Mesenchymal stem cell (in vitro differentiated cells and primary cell): Measurements from ENCODE around the gene DOCK2.

Experiments used
- DNase-seq: peaks from one replicate; pipeline ENCODE4 v3.0.0-alpha.2; 2013
- H2AFZ ChIP-seq: one replicate; pipeline ENCODE4 v1.6.1; 2013; ENCODE audit warnings: low read depth, mild to moderate bottlenecking, control low read depth, inconsistent platforms, low read length, moderate library complexity
- H2AK5ac ChIP-seq: 2 replicates; pipeline ENCODE4 v1.6.1; 2013; ENCODE audit warnings: low read length, moderate library complexity, mild to moderate bottlenecking, inconsistent platforms; ENCODE audit not compliant: severe bottlenecking
- H2BK120ac ChIP-seq: one replicate; pipeline ENCODE4 v1.6.1; 2013; ENCODE audit warnings: low read depth, mild to moderate bottlenecking, inconsistent platforms, low read length, moderate library complexity
- H2BK12ac ChIP-seq, 2 experiments: one replicate each; pipeline ENCODE4 v1.6.1; 2013; ENCODE audit warnings: inconsistent platforms in 2 of 2, low read length in 2 of 2, mild to moderate bottlenecking in 2 of 2, moderate library complexity in 2 of 2, control low read depth in 1 of 2
- H2BK15ac ChIP-seq: one replicate; pipeline ENCODE4 v1.6.1; 2013; ENCODE audit warnings: mild to moderate bottlenecking, low read depth, inconsistent platforms; ENCODE audit not compliant: poor library complexity, severe bottlenecking
- H2BK5ac ChIP-seq: 2 replicates; pipeline ENCODE4 v1.6.1; 2013; ENCODE audit warnings: low read depth, mild to moderate bottlenecking, low read length, control low read depth, inconsistent platforms; ENCODE audit not compliant: poor library complexity, severe bottlenecking
- H3K14ac ChIP-seq, 2 experiments: one replicate each; pipeline ENCODE4 v1.6.1; 2013; ENCODE audit warnings: inconsistent platforms in 2 of 2, low read length in 2 of 2, control low read depth in 1 of 2, mild to moderate bottlenecking in 1 of 2, moderate library complexity in 1 of 2
- H3K18ac ChIP-seq, 2 experiments: one replicate each; pipeline ENCODE4 v1.6.1; 2013; ENCODE audit warnings: inconsistent platforms in 2 of 2, low read length in 2 of 2, control low read depth in 1 of 2, low read depth in 1 of 2, mild to moderate bottlenecking in 1 of 2
- H3K23ac ChIP-seq, 2 experiments: one replicate each; pipeline ENCODE4 v1.6.1; 2013; ENCODE audit warnings: inconsistent platforms in 2 of 2, low read length in 2 of 2, mild to moderate bottlenecking in 2 of 2, moderate library complexity in 2 of 2, control low read depth in 1 of 2
- H3K27ac ChIP-seq: 2 replicates; pipeline ENCODE4 v1.5.1; 2013; ENCODE audit warnings: mild to moderate bottlenecking, moderate library complexity, low read length, control low read depth, inconsistent platforms; ENCODE audit not compliant: poor library complexity, severe bottlenecking
- H3K27me3 ChIP-seq, 2 experiments: 2 replicates each; pipeline versions ENCODE4 v1.6.1 to v1.7.0; 2013; ENCODE audit warnings: low read length in 2 of 2, mild to moderate bottlenecking in 2 of 2, moderate library complexity in 2 of 2, control low read depth in 1 of 2, inconsistent platforms in 1 of 2; ENCODE audit not compliant: control insufficient read depth in 1 of 2, insufficient read depth in 1 of 2
- H3K36me3 ChIP-seq, 2 experiments: 2 replicates each; pipeline versions ENCODE4 v1.6.1 to v1.7.0; 2013; ENCODE audit warnings: low read length in 2 of 2, control low read depth in 1 of 2, inconsistent platforms in 1 of 2, low read depth in 1 of 2, mild to moderate bottlenecking in 1 of 2; ENCODE audit not compliant: insufficient read depth in 2 of 2, control insufficient read depth in 1 of 2
- H3K4ac ChIP-seq, 2 experiments: one replicate each; pipeline ENCODE4 v1.6.1; 2013; ENCODE audit warnings: inconsistent platforms in 2 of 2, low read length in 2 of 2, mild to moderate bottlenecking in 2 of 2, moderate library complexity in 2 of 2, control low read depth in 1 of 2, low read depth in 1 of 2
- H3K4me1 ChIP-seq: 2 replicates; pipeline ENCODE4 v1.6.1; 2013; ENCODE audit warnings: low read depth, low read length, control low read depth; ENCODE audit not compliant: control insufficient read depth, insufficient read depth
- H3K4me2 ChIP-seq: 2 replicates; pipeline ENCODE4 v1.6.1; 2013; ENCODE audit warnings: low read length, mild to moderate bottlenecking, inconsistent platforms; ENCODE audit not compliant: poor library complexity, severe bottlenecking
- H3K4me3 ChIP-seq, 2 experiments: 2 replicates each; pipeline versions ENCODE4 v1.5.1 to v1.7.0; 2013; ENCODE audit warnings: low read length in 2 of 2, mild to moderate bottlenecking in 2 of 2, control low read depth in 1 of 2, low read depth in 1 of 2; ENCODE audit not compliant: insufficient read depth in 1 of 2
- H3K79me1 ChIP-seq: replicated peaks from 2 replicates; pipeline ENCODE4 v1.6.1; 2013; ENCODE audit warnings: mild to moderate bottlenecking, control low read depth, low read length, inconsistent platforms; ENCODE audit not compliant: poor library complexity, severe bottlenecking
- H3K9ac ChIP-seq: 2 replicates; pipeline ENCODE4 v1.7.0; 2013; ENCODE audit warnings: mild to moderate bottlenecking, low read length, moderate library complexity
- H3K9me3 ChIP-seq: 2 replicates; pipeline ENCODE4 v1.7.0; 2013; ENCODE audit warnings: mild to moderate bottlenecking, low read length; ENCODE audit not compliant: control insufficient read depth
- H4K8ac ChIP-seq: one replicate; pipeline ENCODE4 v1.6.1; 2013; ENCODE audit warnings: inconsistent platforms, mild to moderate bottlenecking, low read length, moderate library complexity
- H4K91ac ChIP-seq: one replicate; pipeline ENCODE4 v1.6.1; 2013; ENCODE audit warnings: mild to moderate bottlenecking, low read length, inconsistent platforms
- WGBS: methylation state at CpG from one replicate; pipeline ENCODE4 v1.1.7; 2013; ENCODE audit warnings: mixed read lengths; 5-methylcytosine and 5-hydroxymethylcytosine counted together

Gene DOCK2

DNA sequence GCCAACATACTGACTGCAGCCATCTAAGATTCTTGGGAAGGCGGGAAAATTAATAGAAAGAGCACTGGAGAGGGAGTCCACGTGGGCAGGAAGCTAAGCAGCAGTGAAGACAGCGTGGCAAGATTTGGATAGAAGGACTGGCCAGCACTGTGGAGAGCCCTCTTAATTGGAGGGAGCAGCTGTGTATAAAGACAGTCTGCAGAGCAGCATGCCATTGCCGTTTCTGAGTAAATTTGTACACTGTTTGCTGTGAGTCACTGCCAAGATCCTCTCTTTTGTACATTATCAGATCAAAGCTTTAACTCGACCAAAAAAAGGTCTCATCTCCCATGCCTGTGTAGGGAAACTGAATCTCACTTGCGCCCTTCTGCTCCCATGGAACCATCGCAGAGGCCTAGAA is 297.9 kb downstream of the DOCK2 start:
- H2BK5ac ChIP-seq = no peak overlapping the region
- WGBS = 74% methylated on average over 7 of the region's 7 CpGs
- H3K4ac ChIP-seq = no peak overlapping the region
- no peak overlapping the region for H3K4me3 ChIP-seq
- no peak overlapping the region for H4K91ac ChIP-seq
- H3K23ac ChIP-seq = no peak overlapping the region
- no peak overlapping the region for H3K9ac ChIP-seq
- no peak overlapping the region for H3K18ac ChIP-seq
- no peak overlapping the region for H2BK120ac ChIP-seq
- H3K4me2 ChIP-seq = no peak overlapping the region
- no peak overlapping the region for H2BK15ac ChIP-seq
- no peaks in the 10 kb centered on the region for H3K9me3 ChIP-seq
- peak overlapping the region in 1 of 2 experiments; percentile 32 for H2BK12ac ChIP-seq
- peaks cover 0 to 23% of the 10 kb centered on the region in 2 experiments for H3K36me3 ChIP-seq
- no peak overlapping the region for H3K14ac ChIP-seq
- H3K27ac ChIP-seq = no peak overlapping the region
- peaks cover 2% of the 10 kb centered on the region for H3K79me1 ChIP-seq
- peak overlapping the region; percentile 48 for H4K8ac ChIP-seq
- H2AFZ ChIP-seq = no peak overlapping the region
- H3K4me1 ChIP-seq = peaks cover 2% of the 10 kb centered on the region
- H2AK5ac ChIP-seq = no peak overlapping the region
- H3K27me3 ChIP-seq = no peaks in the 10 kb centered on the region
- peak; percentile 49 for DNase-seq

DNA sequence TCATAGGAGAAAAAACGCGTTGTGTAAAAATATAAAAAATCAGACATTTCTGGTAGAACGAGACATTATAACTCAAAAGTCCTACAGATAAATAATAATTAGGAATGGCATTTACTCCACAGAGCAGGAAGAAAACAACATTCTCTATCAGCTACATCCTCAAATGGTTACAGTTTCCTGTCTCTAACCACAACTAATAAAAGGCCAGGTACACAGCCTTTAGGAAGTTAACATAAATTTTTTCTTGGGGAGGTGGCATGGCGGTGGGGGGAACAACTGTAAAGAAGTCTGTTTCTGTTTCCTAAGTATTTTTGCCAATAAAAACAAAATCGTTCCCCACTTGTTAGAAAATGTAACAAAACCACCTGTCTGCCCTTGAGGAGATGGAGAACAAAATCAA is 298.7 kb downstream of the DOCK2 start:
- no peak overlapping the region for H2BK5ac ChIP-seq
- H4K91ac ChIP-seq = no peak overlapping the region
- no peak overlapping the region for H2BK120ac ChIP-seq
- peaks cover 2% of the 10 kb centered on the region for H3K79me1 ChIP-seq
- H3K23ac ChIP-seq = no peak overlapping the region
- H3K4me2 ChIP-seq = no peak overlapping the region
- no peak overlapping the region for H3K14ac ChIP-seq
- H2BK15ac ChIP-seq = no peak overlapping the region
- no peak for DNase-seq
- H2BK12ac ChIP-seq = no peak overlapping the region
- H3K36me3 ChIP-seq = peaks cover 0 to 21% of the 10 kb centered on the region in 2 experiments
- H3K18ac ChIP-seq = no peak overlapping the region
- H3K4me1 ChIP-seq = peaks cover 3% of the 10 kb centered on the region
- 88% methylated on average over 2 of the region's 5 CpGs for WGBS
- no peak overlapping the region for H4K8ac ChIP-seq
- no peak overlapping the region for H2AK5ac ChIP-seq
- H3K9ac ChIP-seq = no peak overlapping the region
- no peak overlapping the region for H3K4me3 ChIP-seq
- H2AFZ ChIP-seq = no peak overlapping the region
- no peaks in the 10 kb centered on the region for H3K27me3 ChIP-seq
- no peak overlapping the region for H3K4ac ChIP-seq
- H3K9me3 ChIP-seq = no peaks in the 10 kb centered on the region
- no peak overlapping the region for H3K27ac ChIP-seq

DNA sequence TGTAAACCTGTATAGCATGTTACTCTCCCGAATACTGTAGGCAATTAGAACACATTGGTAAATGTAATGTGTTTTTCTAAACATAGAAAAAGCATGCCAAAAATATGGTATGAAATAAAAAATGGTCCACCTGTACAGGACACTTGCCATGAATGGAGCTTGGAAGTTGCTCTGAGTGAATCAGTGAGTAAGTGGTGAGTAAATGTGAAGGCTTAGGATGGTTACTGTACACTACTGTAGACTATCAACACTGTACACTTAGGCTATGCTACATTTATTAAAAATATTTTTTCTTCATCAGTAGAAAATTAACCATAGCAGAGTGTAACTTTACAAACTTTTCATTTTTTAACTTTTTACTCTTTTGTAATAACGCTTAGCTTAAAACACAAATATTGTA is 301.4 kb downstream of the DOCK2 start:
- H2BK5ac ChIP-seq = no peak overlapping the region
- peaks cover 0 to 11% of the 10 kb centered on the region in 2 experiments for H3K36me3 ChIP-seq
- no peak overlapping the region for H3K18ac ChIP-seq
- no peak overlapping the region for H3K9ac ChIP-seq
- WGBS = 100% methylated on average over 1 of the region's 2 CpGs
- no peak overlapping the region for H3K4me3 ChIP-seq
- H3K23ac ChIP-seq = no peak overlapping the region
- no peak overlapping the region for H2BK120ac ChIP-seq
- no peak overlapping the region for H3K4me2 ChIP-seq
- H3K27ac ChIP-seq = no peak overlapping the region
- H3K14ac ChIP-seq = no peak overlapping the region
- no peaks in the 10 kb centered on the region for H3K27me3 ChIP-seq
- H4K8ac ChIP-seq = no peak overlapping the region
- H2AK5ac ChIP-seq = no peak overlapping the region
- H2BK15ac ChIP-seq = no peak overlapping the region
- no peak overlapping the region for H4K91ac ChIP-seq
- no peak overlapping the region for H2AFZ ChIP-seq
- H3K4me1 ChIP-seq = peaks cover 3% of the 10 kb centered on the region
- H2BK12ac ChIP-seq = no peak overlapping the region
- no peak overlapping the region for H3K4ac ChIP-seq
- H3K9me3 ChIP-seq = no peaks in the 10 kb centered on the region
- DNase-seq = no peak
- peaks cover 6% of the 10 kb centered on the region for H3K79me1 ChIP-seq

DNA sequence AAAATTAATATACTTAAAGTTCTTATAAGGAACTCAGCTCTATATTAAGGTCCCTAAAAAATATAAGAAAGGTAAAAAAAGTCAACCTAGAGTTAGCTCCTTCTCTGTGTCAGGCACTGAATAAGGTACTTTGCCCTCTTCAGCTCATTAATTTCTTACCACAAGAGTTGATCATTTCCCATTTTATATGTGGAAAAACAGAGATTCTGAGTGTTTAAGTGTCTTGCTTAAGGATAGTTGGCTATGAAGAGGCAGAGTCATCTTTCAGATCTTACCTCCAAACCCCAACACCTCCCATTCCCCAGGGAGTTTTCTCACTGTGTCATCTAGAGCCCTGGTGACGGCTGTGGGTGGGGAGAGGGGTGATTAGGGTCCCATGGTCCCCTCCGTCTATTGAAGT is 302.7 kb downstream of the DOCK2 start:
- Histone ChIP-seq H3K27me3 (no peaks in the 10 kb centered on the region), H3K36me3 (peaks cover 0 to under 1% of the 10 kb centered on the region in 2 experiments), H3K23ac (no peak overlapping the region), H2BK12ac (no peak overlapping the region), H4K91ac (no peak overlapping the region), H3K9ac (no peak overlapping the region), H3K4me2 (no peak overlapping the region), H3K18ac (no peak overlapping the region), H3K4me1 (peaks cover 3% of the 10 kb centered on the region), H4K8ac (no peak overlapping the region), H3K79me1 (peaks cover 16% of the 10 kb centered on the region), H2AFZ (no peak overlapping the region), H2BK15ac (no peak overlapping the region), H3K4me3 (no peak overlapping the region), H3K9me3 (no peaks in the 10 kb centered on the region), H2AK5ac (no peak overlapping the region), H2BK5ac (no peak overlapping the region), H3K14ac (no peak overlapping the region), H3K27ac (no peak overlapping the region), H2BK120ac (no peak overlapping the region), H3K4ac (no peak overlapping the region)
- DNase-seq = no peak
- WGBS = 94% methylated on average over 2 of the region's 2 CpGs
